CD4-positive, alpha-beta T cell treated with Interleukin-15 for 1 hour (primary cell): ENCODE data around the gene F7.
A peak's percentile ranks its signal among the peaks of the same experiment; 100 is the strongest.

Experiments
- DNase-seq: peaks from one replicate; pipeline ENCODE4 v3.0.0-alpha.2; 2020

The F7 gene

DNA sequence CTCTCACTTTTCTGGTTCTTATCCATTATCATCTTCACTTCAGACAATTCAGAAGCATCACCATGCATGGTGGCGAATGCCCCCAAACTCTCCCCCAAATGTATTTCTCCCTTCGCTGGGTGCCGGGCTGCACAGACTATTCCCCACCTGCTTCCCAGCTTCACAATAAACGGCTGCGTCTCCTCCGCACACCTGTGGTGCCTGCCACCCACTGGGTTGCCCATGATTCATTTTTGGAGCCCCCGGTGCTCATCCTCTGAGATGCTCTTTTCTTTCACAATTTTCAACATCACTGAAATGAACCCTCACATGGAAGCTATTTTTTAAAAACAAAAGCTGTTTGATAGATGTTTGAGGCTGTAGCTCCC lies 14.2 kb downstream of the F7 start:
- no peak for DNase-seq

DNA sequence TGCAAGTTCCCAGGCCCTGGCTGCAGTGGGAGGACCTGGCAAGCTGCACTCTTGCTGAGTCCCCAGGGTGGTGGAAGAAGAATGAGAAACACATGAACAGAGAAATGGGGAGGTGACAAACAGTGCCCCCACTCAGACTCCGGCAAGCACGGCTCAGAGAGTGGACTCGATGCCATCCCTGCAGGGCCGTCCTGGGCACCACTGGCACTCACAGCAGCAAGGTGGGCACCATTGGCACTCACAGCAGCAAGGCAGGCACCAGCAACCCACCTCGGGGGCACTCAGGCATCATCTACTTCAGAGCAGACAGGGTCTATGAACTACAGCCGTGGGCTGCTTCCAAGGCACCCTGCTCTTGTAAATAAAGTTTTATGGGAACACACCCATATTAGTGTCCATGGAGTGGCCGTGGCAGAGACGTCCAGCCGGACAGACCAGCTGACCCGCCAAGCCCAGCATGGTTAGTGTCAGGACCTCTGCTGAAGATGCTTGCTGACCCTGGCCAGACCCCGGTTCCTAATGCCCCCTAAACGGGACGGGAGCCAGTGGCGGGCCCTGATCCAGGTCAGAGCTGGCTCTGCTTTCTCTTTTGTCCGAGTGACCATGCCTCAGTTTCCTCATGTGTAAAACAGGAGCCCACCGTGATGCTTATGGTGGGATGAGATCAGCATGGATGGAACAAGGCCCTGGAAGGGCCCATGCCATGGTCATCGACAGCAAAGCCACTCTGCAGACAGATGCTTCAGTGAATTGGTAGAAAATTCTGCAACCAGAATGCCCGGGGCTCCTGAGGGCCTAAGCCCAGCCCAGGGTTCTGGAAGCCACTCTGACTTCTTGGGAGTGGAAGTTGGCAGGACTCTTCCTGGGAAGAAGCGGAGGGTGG lies 14.9 kb downstream of the F7 start:
- no peak for DNase-seq

GRCh38 chr13:113121183-113121927 lies 15.8 kb downstream of the F7 start:
- DNase-seq = no peak

DNA sequence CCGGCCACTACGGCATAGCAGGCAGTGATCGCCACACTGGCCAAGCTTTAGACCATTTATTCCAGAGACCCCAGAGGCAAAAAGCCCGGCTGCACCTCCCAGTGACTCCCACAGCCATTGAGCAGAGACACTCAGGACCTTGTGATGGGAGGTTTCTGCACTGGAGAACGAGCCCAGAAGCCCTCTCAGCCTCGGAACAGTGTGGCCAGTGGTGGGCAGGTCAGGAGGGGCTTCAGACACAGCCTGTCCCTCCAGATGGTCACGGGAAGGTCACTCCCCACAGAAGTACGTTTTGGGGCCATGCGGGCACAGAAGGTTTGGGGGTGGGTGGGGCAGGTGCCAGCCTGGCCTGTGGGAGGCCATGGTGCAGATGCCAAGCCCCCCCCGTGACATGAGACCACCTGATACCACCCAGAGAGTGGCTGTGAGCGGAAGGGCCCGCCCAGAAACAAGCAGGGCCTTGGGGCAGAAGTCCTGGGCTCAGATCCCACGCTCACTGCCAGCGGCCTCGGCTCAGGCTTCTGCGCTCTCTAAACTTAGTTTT lies 16.4 kb downstream of the F7 start:
- DNase-seq = no peak

DNA sequence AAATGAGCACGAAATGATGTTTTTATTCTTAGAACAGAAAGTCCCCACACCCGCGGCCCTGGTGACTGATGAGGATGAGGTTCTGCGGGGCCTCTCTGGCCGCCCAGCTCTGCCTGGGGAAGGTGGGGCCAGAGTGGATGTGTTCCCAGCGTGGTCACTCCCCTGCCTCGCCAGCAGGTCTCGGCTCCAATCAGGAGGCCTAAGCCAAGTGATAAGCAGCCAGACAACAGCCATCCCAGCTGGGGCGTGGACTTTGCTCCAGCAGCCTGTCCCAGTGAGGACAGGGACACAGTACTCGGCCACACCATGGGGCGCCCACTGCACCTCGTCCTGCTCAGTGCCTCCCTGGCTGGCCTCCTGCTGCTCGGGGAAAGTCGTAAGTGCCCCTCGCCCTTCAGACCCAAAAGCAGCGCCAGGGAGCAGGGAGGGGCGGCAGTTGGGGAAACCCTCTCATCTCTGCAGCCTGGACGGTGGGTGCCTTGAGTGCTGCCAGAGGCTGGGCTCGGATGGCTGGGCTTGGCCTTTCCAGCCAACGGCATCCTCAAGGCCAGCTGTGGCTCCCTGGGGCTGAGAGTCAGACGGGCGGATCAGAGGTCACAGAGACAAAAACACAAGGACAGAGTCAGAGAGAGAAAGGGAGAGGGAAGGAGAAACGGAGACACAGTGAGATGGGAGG lies 17.1 kb downstream of the F7 start, which contains the start of gene F10:
Gene F10, plus strand, starts transcription at position 250 of the 676 bp plus-strand sequence. Its CDS starts 57 bp downstream, at position 307.
- no peak for DNase-seq

DNA sequence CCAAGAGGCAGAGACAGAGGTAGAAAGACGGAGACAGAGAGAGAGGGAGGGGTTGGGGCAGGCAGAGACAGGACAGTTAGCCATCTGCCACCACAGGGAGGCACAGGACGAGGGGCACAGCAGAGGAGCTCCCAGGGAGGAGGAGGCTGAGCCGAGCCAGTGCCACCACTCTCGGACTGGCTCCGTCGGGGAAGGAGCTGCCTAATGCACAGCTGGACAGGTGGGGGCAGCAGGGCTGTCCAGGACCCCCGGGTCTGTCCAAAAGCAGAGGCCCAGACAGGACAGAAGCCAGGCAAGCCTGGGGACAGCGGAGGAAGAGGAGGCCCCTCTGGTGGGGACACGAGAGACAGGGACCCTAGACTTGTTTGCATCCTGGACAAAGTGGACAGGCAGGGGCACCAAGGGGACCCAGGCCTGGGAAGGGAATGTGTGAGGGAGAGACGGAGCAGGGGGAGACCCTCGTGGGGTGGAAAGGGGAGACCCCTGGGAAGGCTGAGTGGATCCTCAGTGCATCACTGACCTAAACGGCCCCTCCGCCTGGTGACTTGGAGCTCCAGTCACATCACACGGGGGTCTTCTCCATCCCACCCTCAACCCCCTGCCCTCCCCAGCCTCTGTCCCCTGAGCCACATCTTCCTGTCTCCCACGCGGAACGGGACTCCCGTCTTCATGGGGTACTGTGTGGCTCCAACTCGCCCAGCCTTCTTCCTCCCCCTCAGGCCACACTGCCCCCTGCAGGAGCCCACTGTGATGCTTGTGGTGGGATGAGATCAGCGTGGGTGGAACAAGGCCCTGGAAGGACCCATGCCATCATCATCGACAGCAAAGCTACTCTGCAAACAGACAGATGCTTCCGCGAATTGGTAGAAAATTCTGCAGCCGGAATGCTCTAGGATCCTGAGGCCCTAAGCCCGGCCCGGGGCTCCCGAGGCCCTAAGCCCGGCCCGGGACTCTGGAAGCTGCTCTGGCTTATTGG lies 17.9 kb downstream of the F7 start:
- no peak for DNase-seq

DNA sequence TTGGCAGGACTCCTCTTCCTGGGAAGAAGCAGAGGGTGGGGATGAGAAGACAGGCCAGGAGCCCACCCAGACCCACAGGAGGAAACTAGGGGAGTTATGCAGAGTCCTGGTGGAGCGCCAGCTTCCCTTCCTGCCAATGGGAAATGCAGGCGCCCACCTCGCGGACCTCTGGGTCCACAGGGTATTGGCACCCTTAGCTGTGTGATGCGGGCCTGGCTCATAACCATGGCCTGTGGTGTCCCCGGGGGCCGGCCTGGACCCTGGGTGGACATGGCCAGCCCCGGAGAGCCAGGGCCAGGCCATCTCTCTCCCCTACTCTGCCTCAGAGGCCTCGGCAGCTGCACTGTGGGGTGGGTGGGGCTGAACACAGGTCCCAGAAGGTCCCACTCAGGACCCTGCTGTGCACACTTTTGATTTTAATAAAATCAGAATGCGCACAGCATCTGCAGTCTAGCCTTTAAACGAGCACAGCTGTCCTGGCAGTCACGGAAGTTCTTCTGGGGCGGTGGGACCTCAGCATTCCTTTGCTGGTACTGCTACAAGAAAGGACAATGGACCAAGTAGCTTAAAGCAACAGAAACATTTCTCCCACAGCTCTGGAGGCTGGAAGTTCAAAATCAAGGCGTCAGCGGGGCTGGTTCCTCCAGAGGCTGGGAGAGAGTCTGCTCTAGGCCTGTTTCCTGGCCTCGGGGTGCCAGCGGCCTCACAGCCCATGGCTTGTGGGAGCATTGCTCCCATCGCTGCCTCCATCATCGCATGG lies 18.8 kb downstream of the F7 start:
- no peak for DNase-seq

DNA sequence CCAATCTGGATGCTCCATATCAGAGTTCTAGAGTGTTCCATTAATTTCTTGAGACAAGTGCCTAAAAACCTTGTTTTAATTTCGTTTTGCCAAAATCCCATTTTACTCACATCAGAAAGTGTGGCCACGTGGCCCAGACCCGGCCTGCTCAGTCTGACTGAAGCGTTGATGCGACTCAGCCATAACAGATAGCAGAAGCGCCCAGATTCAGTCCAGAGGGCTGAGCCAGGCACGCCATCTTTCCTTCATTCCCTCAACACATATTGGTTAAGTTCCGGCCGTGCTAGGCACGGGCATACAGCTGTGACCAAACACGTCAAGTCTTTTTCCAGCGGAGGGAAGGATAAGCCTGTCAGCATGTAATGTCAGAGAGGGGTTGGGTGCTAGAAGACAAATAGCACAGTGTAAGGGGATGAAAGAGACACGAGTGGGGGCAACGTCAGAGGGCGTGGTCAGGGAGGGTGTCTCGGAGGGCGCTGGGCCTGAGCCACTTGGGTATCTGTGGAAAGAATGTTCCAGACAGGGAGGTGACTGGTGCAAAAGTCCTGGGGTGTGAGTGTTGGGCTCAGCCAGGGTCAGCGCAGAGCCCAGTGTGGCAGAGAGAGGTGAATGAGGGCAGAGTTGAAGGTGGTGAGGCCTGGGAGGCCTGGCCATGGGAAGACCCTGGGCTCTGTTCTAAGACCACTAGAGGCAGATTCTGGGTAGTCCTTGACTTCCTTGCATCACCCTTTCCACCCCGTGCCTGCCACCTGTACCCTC lies 20.1 kb downstream of the F7 start:
- no peak for DNase-seq

- no peak for DNase-seq
These were observed 20.9 kb downstream of the F7 start for GRCh38 chr13:113126265-113127150.

- no peak for DNase-seq
These were observed 23.9 kb downstream of the F7 start for GRCh38 chr13:113129480-113129879.

DNA sequence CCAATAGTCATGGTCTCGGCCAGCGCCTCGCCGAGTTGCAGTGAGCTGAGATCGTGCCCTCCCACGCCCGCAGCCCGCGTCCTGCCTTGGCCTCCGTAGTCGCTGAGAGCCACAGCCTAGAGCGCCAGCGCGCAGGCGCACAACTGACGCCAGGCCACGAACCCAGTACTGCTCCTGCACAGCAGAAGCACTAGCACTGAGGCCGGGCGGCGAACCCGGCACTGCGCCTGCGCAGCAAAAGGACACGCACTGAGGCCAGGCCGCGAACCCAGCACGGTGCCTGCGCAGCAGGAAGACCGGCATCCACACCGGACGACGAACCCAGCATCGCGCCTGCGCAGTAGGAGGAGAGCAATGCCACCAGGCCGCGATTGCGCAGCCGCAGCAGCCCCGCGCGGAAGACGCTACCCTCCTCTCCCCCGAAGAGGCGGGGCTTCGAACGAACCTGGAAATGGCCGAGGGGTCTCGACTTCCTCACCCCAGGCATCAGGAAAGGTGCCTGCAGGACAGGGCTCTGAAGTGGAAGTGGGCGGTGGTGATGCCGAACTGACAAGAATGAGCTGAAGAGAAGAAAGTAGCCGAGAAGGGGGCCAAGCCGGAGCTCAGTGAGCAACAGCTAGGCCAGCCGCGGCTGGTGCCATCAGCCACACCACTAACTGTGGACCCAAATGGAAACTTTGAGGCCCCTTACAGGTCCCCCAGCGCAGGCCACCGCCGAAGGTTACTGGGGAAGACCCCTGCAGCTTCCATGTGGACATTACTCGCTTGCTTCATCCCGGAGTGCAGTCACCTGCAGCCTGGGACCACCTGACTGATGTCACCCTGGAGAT lies 24.5 kb downstream of the F7 start:
- peak; percentile 34 for DNase-seq

- no peak for DNase-seq
These were observed 29.7 kb downstream of the F7 start for GRCh38 chr13:113135281-113135760.

DNA sequence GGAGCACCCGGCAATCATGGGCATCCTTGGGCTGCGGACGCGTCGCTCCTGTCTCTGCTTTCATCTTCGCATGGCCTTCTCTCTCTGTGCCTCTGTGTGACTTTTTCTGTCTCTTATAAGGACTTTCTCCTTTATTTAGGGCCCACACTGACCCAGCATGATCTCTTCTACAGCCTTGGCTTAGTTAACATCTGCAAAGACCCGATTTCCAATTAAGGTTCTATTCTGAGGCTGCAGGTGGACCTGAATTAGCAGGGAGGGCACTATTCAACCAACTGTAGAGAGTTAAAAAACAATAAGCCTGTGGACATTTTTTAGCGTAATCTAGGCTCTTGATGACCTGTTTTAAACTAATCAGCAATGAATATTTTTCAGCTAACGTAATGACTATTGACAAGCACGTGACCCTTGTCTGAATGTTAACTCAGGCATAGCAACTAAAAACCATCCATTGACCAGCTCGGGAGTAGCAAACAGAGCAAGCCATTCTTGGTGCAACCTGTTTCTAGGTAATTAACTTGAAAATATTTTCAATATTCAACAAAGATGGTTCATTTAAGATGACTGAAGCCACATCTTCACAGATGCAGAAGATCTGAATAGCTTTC lies 32.2 kb downstream of the F7 start:
- no peak for DNase-seq

DNA sequence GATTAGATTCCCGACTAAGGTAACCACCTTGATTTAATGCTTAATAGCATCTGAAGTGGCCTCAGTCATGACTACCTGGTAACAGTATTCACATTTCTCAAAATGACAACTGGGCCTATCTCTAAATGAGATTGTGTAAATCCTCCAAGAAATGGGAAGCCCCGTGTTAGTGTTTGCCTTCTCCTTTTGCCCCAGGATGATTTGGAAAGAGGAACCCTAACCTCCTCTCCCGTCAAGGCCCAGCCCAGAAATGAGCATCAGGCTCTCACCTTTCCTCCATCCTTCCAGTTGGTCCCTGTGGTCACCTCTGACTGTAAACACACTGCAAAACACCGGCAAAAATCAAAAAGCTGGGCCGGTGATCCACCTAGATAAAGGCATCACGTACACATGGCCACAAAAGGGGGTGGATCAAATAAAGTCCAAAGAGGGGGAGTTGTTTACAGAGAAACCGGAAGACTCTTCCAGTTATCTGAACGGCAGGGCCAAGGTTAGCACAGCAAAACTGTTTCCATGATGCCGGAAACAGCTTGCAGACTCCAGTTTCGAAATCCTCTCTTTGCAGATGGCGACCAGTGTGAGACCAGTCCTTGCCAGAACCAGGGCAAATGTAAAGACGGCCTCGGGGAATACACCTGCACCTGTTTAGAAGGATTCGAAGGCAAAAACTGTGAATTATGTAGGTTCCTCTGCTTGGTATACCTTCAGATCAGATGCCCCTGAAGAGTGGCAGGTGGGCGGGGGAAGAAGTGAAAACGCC lies 33.4 kb downstream of the F7 start:
- DNase-seq = no peak

GRCh38 chr13:113139577-113139976 lies 34.0 kb downstream of the F7 start:
- no peak for DNase-seq

DNA sequence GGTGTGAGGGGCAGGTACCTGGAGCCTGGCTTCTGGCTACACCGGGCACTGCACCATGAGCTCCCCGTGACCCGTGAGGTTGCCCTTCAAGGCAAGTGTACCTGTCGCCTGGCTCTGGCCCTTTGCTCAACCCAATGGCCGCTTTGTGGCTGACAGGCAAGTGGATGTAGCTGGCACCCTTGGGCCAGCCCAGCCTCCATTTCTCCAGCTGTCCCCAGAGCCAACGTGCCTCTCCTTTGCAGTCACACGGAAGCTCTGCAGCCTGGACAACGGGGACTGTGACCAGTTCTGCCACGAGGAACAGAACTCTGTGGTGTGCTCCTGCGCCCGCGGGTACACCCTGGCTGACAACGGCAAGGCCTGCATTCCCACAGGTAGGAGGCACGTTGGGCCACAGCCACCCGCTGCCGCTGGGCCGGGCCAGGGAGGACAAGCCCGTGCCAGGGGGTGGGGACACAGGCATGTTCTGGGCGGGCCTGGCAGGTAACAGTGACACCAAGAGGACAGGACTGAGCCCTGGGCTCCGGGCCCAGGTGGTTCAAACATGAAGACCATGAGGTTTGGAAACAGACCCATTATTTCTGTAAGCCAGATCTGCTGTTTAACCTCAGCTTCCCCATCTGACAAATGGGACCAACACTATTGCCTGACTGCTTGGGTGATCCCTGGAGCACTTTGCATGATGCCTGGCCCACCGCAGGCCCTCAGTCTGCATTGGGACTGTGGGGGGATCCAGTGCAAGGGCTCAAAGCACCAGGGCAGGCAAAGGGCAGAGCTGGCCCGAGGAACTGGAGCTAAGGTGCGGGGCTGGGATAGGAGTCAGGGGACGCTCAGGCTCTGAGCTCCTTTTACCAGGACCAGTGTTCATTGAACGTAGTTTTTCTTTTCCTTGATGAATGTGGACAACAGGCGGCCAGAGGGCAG lies 35.3 kb downstream of the F7 start:
- no peak for DNase-seq
